ENCODE data around the gene RBP7.

The RBP7 gene

GRCh38 chr1:10065344-10065685 is 68.3 kb downstream of the RBP7 start:
- no peak for TF ChIP-seq CTCF (IDR thresholded peaks at IDR 0.05; ENCODE audit: low read depth, low read length)
- no peak overlapping the region for H3K4me3 ChIP-seq (replicated peaks in 1 of 2; ENCODE audit: low read depth in 2 of 2, low read length in 2 of 2)
- peak in 1 of 2 donors; percentile 33 for DNase-seq (ENCODE audit: low read depth in 2 of 2)
